ENCODE measurements around the gene LIPC.

DNA sequence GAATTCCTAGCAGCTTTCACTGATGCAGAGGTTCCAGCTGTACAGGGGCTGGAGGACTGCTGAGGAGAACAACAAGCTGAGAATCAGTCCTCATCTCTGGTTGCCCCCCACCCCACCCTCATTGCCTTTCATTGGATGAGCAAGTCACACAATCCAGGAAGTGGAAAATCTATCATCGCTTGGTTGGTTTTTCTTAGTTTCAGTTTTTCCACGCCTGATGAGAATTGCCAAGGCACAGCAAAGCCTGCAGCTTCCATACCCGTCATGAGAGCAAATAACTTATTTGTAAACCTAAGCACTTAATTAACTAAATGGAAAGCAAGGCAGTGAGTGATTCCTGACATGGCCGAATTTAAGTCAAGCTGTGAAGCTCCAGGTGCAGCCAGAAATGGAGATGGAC, 21.4 kb upstream of the LIPC start:
- TF ChIP-seq, protein P1, sequence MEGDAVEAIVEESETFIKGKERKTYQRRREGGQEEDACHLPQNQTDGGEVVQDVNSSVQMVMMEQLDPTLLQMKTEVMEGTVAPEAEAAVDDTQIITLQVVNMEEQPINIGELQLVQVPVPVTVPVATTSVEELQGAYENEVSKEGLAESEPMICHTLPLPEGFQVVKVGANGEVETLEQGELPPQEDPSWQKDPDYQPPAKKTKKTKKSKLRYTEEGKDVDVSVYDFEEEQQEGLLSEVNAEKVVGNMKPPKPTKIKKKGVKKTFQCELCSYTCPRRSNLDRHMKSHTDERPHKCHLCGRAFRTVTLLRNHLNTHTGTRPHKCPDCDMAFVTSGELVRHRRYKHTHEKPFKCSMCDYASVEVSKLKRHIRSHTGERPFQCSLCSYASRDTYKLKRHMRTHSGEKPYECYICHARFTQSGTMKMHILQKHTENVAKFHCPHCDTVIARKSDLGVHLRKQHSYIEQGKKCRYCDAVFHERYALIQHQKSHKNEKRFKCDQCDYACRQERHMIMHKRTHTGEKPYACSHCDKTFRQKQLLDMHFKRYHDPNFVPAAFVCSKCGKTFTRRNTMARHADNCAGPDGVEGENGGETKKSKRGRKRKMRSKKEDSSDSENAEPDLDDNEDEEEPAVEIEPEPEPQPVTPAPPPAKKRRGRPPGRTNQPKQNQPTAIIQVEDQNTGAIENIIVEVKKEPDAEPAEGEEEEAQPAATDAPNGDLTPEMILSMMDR (conservative IDR thresholded peaks at IDR 0.05 in 1 of 2, IDR thresholded peaks at IDR 0.05 in 1 of 2; ENCODE audit: low read depth in 1 of 2, low read length in 2 of 2): no peak
- TF ChIP-seq EZH2 (IDR thresholded peaks at IDR 0.05; ENCODE audit: low read length, missing control alignments): no peak
